Ramos (cell line): Measurements from ENCODE around the gene DKC1.

Experiments used
- in situ Hi-C: fragments of 300-500 bp; cut with MboI; formaldehyde crosslinking; loops from one replicate; pipeline ENCODE4 v1.14.3; 2022; ENCODE audit warnings: low sequenced_read_pairs; ENCODE audit not compliant: unreplicated experiment

Gene DKC1

GRCh38 chrX:154779261-154779660 is 16.6 kb downstream of the DKC1 start:
- in situ Hi-C loops: no loop called here

GRCh38 chrX:154780968-154781367 is 18.3 kb downstream of the DKC1 start:
- in situ Hi-C loops: no loop called here

GRCh38 chrX:154784149-154784995 is 21.7 kb downstream of the DKC1 start:
- in situ Hi-C loops: no loop called here

- in situ Hi-C loops: no loop called here
Measured at GRCh38 chrX:154785716-154786115, 23.1 kb downstream of the DKC1 start.

- in situ Hi-C loops: no loop called here
Measured at GRCh38 chrX:154791467-154791866, 28.8 kb downstream of the DKC1 start.

GRCh38 chrX:154791939-154792338 is 29.3 kb downstream of the DKC1 start:
- in situ Hi-C loops: no loop called here

- in situ Hi-C loops: no loop called here
Measured at GRCh38 chrX:154793084-154793795, 30.6 kb downstream of the DKC1 start.

- in situ Hi-C loops: no loop called here
Measured at GRCh38 chrX:154795016-154795415, 32.4 kb downstream of the DKC1 start.

GRCh38 chrX:154797006-154797405 is 34.3 kb downstream of the DKC1 start:
- in situ Hi-C loops: no loop called here

GRCh38 chrX:154799556-154800348 is 37.1 kb downstream of the DKC1 start:
- in situ Hi-C loops: no loop called here

- in situ Hi-C loops: no loop called here
Measured at GRCh38 chrX:154800478-154801210, 38.0 kb downstream of the DKC1 start.

- in situ Hi-C loops: no loop called here
Measured at GRCh38 chrX:154802947-154803346, 40.3 kb downstream of the DKC1 start.

- in situ Hi-C loops: no loop called here
Measured at GRCh38 chrX:154804261-154804956, 41.7 kb downstream of the DKC1 start.

- in situ Hi-C loops: no loop called here
Measured at GRCh38 chrX:154804957-154805695, 42.5 kb downstream of the DKC1 start, which contains the start of gene MPP1. MPP1 (minus strand) TSS chrX:154805485; CDS start chrX:154805373, 112 bp downstream.

- in situ Hi-C loops: no loop called here
Measured at GRCh38 chrX:154805696-154806091, 43.0 kb downstream of the DKC1 start.

GRCh38 chrX:154806837-154807501 is 44.3 kb downstream of the DKC1 start:
- in situ Hi-C loops: no loop called here

GRCh38 chrX:154809939-154810665 is 47.4 kb downstream of the DKC1 start:
- in situ Hi-C loops: loop anchor here (10.0 kb wide), 1 partner anchor 65 kb away; no protein-coding TSS in a partner anchor
